OCI-LY3 (cell line): ENCODE data around the gene ASB5.

Experiments
- CTCF ChIP-seq: fragments of 200-600, 300-600 bp; sonication (generic); IDR thresholded peaks from 2 replicates; pipeline ENCODE4 v1.5.1; 2014; ENCODE audit warnings: antibody characterized with exemption, low read length, low read depth
- EZH2phosphoT487 ChIP-seq: fragments of 200-600 bp; shearing (Covaris generic); IDR thresholded peaks from 2 replicates; pipeline ENCODE4 v1.6.1; 2018; ENCODE audit warnings: antibody characterized with exemption, mixed run types, low read depth

- TF ChIP-seq CTCF = no peak
- TF ChIP-seq EZH2phosphoT487 = no peak
Measured at GRCh38 chr4:176236946-176237345, 32.1 kb downstream of the ASB5 start.
